ENCODE results near the gene LAMP5. TPM values are rescaled to one million over a fixed set of nuclear protein-coding genes. Genes with fewer than 3 reads are reported as not detected.

LAMP5 gene
- total RNA-seq, 4 donors from 2014 or later, result not detected

DNA sequence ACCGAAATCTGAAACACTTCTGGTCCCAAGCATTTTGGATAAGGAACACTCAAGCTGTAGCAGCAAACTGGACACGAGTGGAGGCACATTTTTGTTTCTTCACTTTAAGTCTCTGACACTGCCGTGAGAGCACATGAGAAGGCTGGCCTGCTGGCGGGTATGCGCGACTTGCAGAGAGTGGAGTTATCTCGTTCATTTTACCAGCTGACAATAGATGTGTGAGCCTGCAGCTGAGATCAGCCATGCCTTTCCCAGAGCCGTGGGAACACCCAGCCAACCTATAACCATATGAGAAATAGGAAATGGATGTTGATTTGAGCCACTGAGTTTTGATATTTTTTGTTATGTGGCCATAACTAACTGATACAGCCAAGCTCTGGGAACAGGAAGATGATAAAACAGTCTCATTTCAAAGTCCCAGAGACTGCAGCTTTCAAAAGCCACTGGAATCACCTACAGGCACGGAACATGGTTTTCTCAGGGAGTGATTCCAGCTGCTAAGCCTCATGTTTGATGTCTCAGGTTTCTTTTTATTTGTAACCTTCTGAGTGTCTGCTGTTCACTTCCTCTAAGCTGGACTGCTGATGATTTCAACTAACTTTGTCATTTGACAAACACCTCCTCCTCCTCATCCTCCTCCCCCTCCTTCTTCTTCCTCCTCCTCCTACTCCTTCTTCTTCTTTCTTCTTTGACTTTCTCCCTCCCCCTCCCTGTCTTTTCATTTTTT lies 28.6 kb upstream of the LAMP5 start:
- no peak overlapping the region for H3K4me3 ChIP-seq
- intact Hi-C loops (cut with DNase I), result no loop called here
- no peaks in the 10 kb centered on the region for H3K36me3 ChIP-seq
- TF ChIP-seq, protein P1, sequence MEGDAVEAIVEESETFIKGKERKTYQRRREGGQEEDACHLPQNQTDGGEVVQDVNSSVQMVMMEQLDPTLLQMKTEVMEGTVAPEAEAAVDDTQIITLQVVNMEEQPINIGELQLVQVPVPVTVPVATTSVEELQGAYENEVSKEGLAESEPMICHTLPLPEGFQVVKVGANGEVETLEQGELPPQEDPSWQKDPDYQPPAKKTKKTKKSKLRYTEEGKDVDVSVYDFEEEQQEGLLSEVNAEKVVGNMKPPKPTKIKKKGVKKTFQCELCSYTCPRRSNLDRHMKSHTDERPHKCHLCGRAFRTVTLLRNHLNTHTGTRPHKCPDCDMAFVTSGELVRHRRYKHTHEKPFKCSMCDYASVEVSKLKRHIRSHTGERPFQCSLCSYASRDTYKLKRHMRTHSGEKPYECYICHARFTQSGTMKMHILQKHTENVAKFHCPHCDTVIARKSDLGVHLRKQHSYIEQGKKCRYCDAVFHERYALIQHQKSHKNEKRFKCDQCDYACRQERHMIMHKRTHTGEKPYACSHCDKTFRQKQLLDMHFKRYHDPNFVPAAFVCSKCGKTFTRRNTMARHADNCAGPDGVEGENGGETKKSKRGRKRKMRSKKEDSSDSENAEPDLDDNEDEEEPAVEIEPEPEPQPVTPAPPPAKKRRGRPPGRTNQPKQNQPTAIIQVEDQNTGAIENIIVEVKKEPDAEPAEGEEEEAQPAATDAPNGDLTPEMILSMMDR (IDR thresholded peaks at IDR 0.05), result no peak
- TF ChIP-seq POLR2A (IDR thresholded peaks at IDR 0.05), result no peak
- no peak overlapping the region for H3K27ac ChIP-seq
- no peaks in the 10 kb centered on the region for H3K27me3 ChIP-seq
- DNase-seq, result no peak
- no peaks in the 10 kb centered on the region for H3K4me1 ChIP-seq
- WGBS, 2 donors, result 77 to 79% methylated on average over 3 to 9 of the region's 9 CpGs
- no peaks in the 10 kb centered on the region for H3K9me3 ChIP-seq

DNA sequence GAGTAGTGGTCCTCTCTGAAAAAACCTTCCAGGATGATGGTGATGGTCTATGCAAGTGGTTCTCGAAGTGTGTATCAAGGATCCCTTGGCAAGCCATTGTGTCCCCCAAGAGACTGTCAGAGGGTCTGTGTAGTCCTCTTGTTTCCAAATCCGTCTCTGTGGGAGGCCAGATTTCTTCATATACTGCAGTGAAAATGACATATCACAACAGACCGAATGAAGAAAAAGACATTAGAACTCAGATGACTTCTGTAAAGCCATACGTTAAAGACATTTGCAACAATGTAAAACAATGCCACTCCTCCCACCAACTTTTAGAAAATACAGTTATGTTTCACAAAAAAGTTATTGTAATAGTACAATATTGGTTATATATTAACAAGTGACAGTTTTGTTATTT lies 27.2 kb upstream of the LAMP5 start:
- no peak overlapping the region for H3K27ac ChIP-seq
- DNase-seq, result no peak
- H3K4me1 ChIP-seq, result no peaks in the 10 kb centered on the region
- WGBS, 2 donors, result 69 to 79% methylated on average over 4 of the region's 4 CpGs
- intact Hi-C loops (cut with DNase I), result no loop called here
- no peak for TF ChIP-seq POLR2A (IDR thresholded peaks at IDR 0.05)
- TF ChIP-seq, protein P1 (IDR thresholded peaks at IDR 0.05), result no peak
- no peak overlapping the region for H3K4me3 ChIP-seq
- no peaks in the 10 kb centered on the region for H3K27me3 ChIP-seq
- H3K36me3 ChIP-seq, result no peaks in the 10 kb centered on the region
- H3K9me3 ChIP-seq, result no peaks in the 10 kb centered on the region

DNA sequence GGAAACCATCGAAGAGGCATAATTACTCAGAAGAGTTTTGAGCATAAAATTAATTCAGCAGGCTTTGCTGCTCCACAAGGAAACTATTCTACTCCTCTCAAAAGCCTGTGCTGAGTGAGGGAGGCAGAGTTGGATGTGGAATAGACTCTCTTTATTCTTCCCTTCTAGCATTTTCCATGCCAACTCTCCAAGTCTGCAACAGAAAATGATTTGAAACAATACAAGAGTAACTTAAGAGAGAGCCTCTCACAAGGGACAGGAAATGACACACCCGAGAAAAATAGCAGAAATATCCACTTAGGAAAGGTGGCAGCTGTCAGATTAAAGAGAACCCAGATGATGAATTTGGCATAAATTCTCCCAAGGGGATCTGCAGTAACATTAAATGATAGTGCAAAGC lies 26.3 kb upstream of the LAMP5 start:
- Histone ChIP-seq H3K27ac (no peak overlapping the region), H3K36me3 (no peaks in the 10 kb centered on the region), H3K27me3 (no peaks in the 10 kb centered on the region), H3K9me3 (no peaks in the 10 kb centered on the region), H3K4me1 (no peaks in the 10 kb centered on the region), H3K4me3 (no peak overlapping the region)
- intact Hi-C loops (cut with DNase I), result no loop called here
- 29 to 38% methylated on average over 2 of the region's 2 CpGs for WGBS, 2 donors
- TF ChIP-seq, protein P1 (IDR thresholded peaks at IDR 0.05), result no peak
- no peak for DNase-seq

DNA sequence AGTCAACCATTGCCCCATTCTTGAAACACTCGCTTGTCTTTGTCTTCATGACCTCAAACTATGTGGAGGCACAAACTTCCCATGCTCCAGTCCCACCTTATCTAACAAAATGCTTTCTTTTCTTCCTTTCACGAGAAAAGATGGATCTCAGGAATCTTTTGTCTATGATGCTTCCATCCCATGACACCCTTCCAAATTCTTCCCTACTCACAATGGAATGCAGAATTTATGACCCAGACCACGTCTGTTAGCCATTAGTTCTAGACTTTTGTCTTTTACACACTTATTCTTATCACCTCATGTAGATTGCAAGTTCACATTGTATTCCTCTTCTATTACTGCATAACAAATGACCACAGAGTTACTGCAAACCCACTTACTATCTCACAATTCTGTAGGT lies 24.2 kb upstream of the LAMP5 start:
- no peak overlapping the region for H3K27ac ChIP-seq
- no peak overlapping the region for H3K4me3 ChIP-seq
- H3K27me3 ChIP-seq, result no peaks in the 10 kb centered on the region
- intact Hi-C loops (cut with DNase I), result no loop called here
- WGBS, 2 donors, result 61 to 69% methylated on average over 3 of the region's 3 CpGs
- TF ChIP-seq POLR2A (IDR thresholded peaks at IDR 0.05), result no peak
- TF ChIP-seq, protein P1 (IDR thresholded peaks at IDR 0.05), result no peak
- DNase-seq, result no peak
- H3K4me1 ChIP-seq, result no peaks in the 10 kb centered on the region
- no peaks in the 10 kb centered on the region for H3K36me3 ChIP-seq
- H3K9me3 ChIP-seq, result no peaks in the 10 kb centered on the region

DNA sequence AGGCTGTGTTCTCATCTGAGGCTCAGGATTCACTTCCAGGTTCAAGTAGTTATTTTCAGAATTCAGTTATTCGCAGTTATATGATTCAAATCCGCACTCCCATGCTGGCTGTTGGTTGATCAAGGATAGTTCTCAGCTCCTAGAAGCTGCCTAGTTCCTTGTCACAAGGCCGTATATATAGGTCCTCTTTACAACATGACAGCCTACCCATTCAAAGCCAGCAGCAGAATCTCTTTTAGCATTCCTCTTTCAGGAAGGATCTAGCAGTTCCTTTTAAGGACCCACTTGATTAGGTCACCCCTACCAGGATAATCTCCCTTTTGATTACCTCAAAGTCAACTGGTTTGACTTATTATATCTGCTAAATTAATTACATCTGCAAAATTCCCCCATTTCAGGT lies 23.8 kb upstream of the LAMP5 start:
- H3K36me3 ChIP-seq, result no peaks in the 10 kb centered on the region
- H3K4me1 ChIP-seq, result no peaks in the 10 kb centered on the region
- no peaks in the 10 kb centered on the region for H3K9me3 ChIP-seq
- intact Hi-C loops (cut with DNase I), result no loop called here
- TF ChIP-seq POLR2A (IDR thresholded peaks at IDR 0.05), result no peak
- TF ChIP-seq, protein P1 (IDR thresholded peaks at IDR 0.05), result no peak
- no peak overlapping the region for H3K4me3 ChIP-seq
- DNase-seq, result no peak
- no peak overlapping the region for H3K27ac ChIP-seq
- 86 to 95% methylated on average over 3 of the region's 3 CpGs for WGBS, 2 donors
- no peaks in the 10 kb centered on the region for H3K27me3 ChIP-seq

Measured in esophagus squamous epithelium (tissue), 5 donors.